ENCODE measurements around the gene FRS3.

FRS3 gene

GRCh38 chr6:41741625-41742490, 37.8 kb downstream of the FRS3 start:
- no peaks in the 10 kb centered on the region for H3K36me3 ChIP-seq (ENCODE audit: control insufficient read depth in 2 of 2, insufficient read depth in 2 of 2, low read length in 2 of 2)
- H3K9me3 ChIP-seq (ENCODE audit: control insufficient read depth in 2 of 2, low read length in 2 of 2), result no peaks in the 10 kb centered on the region
- peak overlapping the region; percentile 31 to 48 for H3K4me3 ChIP-seq (ENCODE audit: low read length in 2 of 2)
- H3K27ac ChIP-seq (ENCODE audit: low read depth in 2 of 2, low read length in 2 of 2), result peak overlapping the region; percentile 93
- no peaks in the 10 kb centered on the region for H3K27me3 ChIP-seq (ENCODE audit: control insufficient read depth in 2 of 2, insufficient read depth in 2 of 2, low read length in 2 of 2)
- H3K4me1 ChIP-seq (ENCODE audit: control insufficient read depth in 2 of 2, insufficient read depth in 2 of 2, low read length in 2 of 2), result peaks cover 20 to 21% of the 10 kb centered on the region in 2 donors
- peak overlapping the region; percentile 56 to 61 for H3K9ac ChIP-seq (ENCODE audit: low read depth in 1 of 2, low read length in 2 of 2)

- Histone ChIP-seq H3K4me1 (ENCODE audit: control insufficient read depth in 2 of 2, insufficient read depth in 2 of 2, low read length in 2 of 2) (peaks cover 24 to 25% of the 10 kb centered on the region in 2 donors), H3K4me3 (ENCODE audit: low read length in 2 of 2) (no peak overlapping the region), H3K27ac (ENCODE audit: low read depth in 2 of 2, low read length in 2 of 2) (peak overlapping the region; percentile 93), H3K9me3 (ENCODE audit: control insufficient read depth in 2 of 2, low read length in 2 of 2) (no peaks in the 10 kb centered on the region), H3K36me3 (ENCODE audit: control insufficient read depth in 2 of 2, insufficient read depth in 2 of 2, low read length in 2 of 2) (no peaks in the 10 kb centered on the region), H3K27me3 (ENCODE audit: control insufficient read depth in 2 of 2, insufficient read depth in 2 of 2, low read length in 2 of 2) (no peaks in the 10 kb centered on the region), H3K9ac (ENCODE audit: low read depth in 1 of 2, low read length in 2 of 2) (peak overlapping the region in 1 of 2 donors; percentile 51)
Measured at GRCh38 chr6:41740366-41741162, 39.1 kb downstream of the FRS3 start.

GRCh38 chr6:41739041-41739440, 40.7 kb downstream of the FRS3 start:
- Histone ChIP-seq H3K36me3 (ENCODE audit: control insufficient read depth in 2 of 2, insufficient read depth in 2 of 2, low read length in 2 of 2) (no peaks in the 10 kb centered on the region), H3K9me3 (ENCODE audit: control insufficient read depth in 2 of 2, low read length in 2 of 2) (no peaks in the 10 kb centered on the region), H3K4me1 (ENCODE audit: control insufficient read depth in 2 of 2, insufficient read depth in 2 of 2, low read length in 2 of 2) (peaks cover 24 to 25% of the 10 kb centered on the region in 2 donors), H3K27ac (ENCODE audit: low read depth in 2 of 2, low read length in 2 of 2) (no peak overlapping the region), H3K4me3 (ENCODE audit: low read length in 2 of 2) (no peak overlapping the region), H3K27me3 (ENCODE audit: control insufficient read depth in 2 of 2, insufficient read depth in 2 of 2, low read length in 2 of 2) (no peaks in the 10 kb centered on the region), H3K9ac (ENCODE audit: low read depth in 1 of 2, low read length in 2 of 2) (no peak overlapping the region)

GRCh38 chr6:41737591-41738130, 42.0 kb downstream of the FRS3 start:
- Histone ChIP-seq H3K9ac (ENCODE audit: low read depth in 1 of 2, low read length in 2 of 2) (no peak overlapping the region), H3K4me3 (ENCODE audit: low read length in 2 of 2) (no peak overlapping the region), H3K4me1 (ENCODE audit: control insufficient read depth in 2 of 2, insufficient read depth in 2 of 2, low read length in 2 of 2) (peaks cover 38 to 39% of the 10 kb centered on the region in 2 donors), H3K36me3 (ENCODE audit: control insufficient read depth in 2 of 2, insufficient read depth in 2 of 2, low read length in 2 of 2) (no peaks in the 10 kb centered on the region), H3K27ac (ENCODE audit: low read depth in 2 of 2, low read length in 2 of 2) (no peak overlapping the region), H3K27me3 (ENCODE audit: control insufficient read depth in 2 of 2, insufficient read depth in 2 of 2, low read length in 2 of 2) (no peaks in the 10 kb centered on the region), H3K9me3 (ENCODE audit: control insufficient read depth in 2 of 2, low read length in 2 of 2) (no peaks in the 10 kb centered on the region)

GRCh38 chr6:41736800-41737555, 42.7 kb downstream of the FRS3 start:
- no peaks in the 10 kb centered on the region for H3K36me3 ChIP-seq (ENCODE audit: control insufficient read depth in 2 of 2, insufficient read depth in 2 of 2, low read length in 2 of 2)
- H3K9me3 ChIP-seq (ENCODE audit: control insufficient read depth in 2 of 2, low read length in 2 of 2), result no peaks in the 10 kb centered on the region
- H3K4me1 ChIP-seq (ENCODE audit: control insufficient read depth in 2 of 2, insufficient read depth in 2 of 2, low read length in 2 of 2), result peaks cover 35 to 38% of the 10 kb centered on the region in 2 donors
- H3K4me3 ChIP-seq (ENCODE audit: low read length in 2 of 2), result no peak overlapping the region
- no peak overlapping the region for H3K27ac ChIP-seq (ENCODE audit: low read depth in 2 of 2, low read length in 2 of 2)
- no peaks in the 10 kb centered on the region for H3K27me3 ChIP-seq (ENCODE audit: control insufficient read depth in 2 of 2, insufficient read depth in 2 of 2, low read length in 2 of 2)
- H3K9ac ChIP-seq (ENCODE audit: low read depth in 1 of 2, low read length in 2 of 2), result no peak overlapping the region

- no peaks in the 10 kb centered on the region for H3K36me3 ChIP-seq (ENCODE audit: control insufficient read depth in 2 of 2, insufficient read depth in 2 of 2, low read length in 2 of 2)
- H3K9me3 ChIP-seq (ENCODE audit: control insufficient read depth in 2 of 2, low read length in 2 of 2), result no peaks in the 10 kb centered on the region
- H3K27me3 ChIP-seq (ENCODE audit: control insufficient read depth in 2 of 2, insufficient read depth in 2 of 2, low read length in 2 of 2), result no peaks in the 10 kb centered on the region
- H3K27ac ChIP-seq (ENCODE audit: low read depth in 2 of 2, low read length in 2 of 2), result peak overlapping the region in 1 of 2 donors; percentile 49
- H3K4me1 ChIP-seq (ENCODE audit: control insufficient read depth in 2 of 2, insufficient read depth in 2 of 2, low read length in 2 of 2), result peaks cover 28 to 34% of the 10 kb centered on the region in 2 donors
- H3K4me3 ChIP-seq (ENCODE audit: low read length in 2 of 2), result peak overlapping the region in 1 of 2 donors; percentile 34
- no peak overlapping the region for H3K9ac ChIP-seq (ENCODE audit: low read depth in 1 of 2, low read length in 2 of 2)
Measured at GRCh38 chr6:41736186-41736733, 43.4 kb downstream of the FRS3 start.

- H3K9ac ChIP-seq (ENCODE audit: low read depth in 1 of 2, low read length in 2 of 2), result peak within 1 kb of the TSS; percentile 76 to 96
- peaks cover 23 to 34% of the 10 kb centered on the region in 2 donors for H3K4me1 ChIP-seq (ENCODE audit: control insufficient read depth in 2 of 2, insufficient read depth in 2 of 2, low read length in 2 of 2)
- peak within 1 kb of the TSS; percentile 93 to 94 for H3K27ac ChIP-seq (ENCODE audit: low read depth in 2 of 2, low read length in 2 of 2)
- no peaks in the 10 kb centered on the region for H3K9me3 ChIP-seq (ENCODE audit: control insufficient read depth in 2 of 2, low read length in 2 of 2)
- no peaks in the 10 kb centered on the region for H3K36me3 ChIP-seq (ENCODE audit: control insufficient read depth in 2 of 2, insufficient read depth in 2 of 2, low read length in 2 of 2)
- H3K27me3 ChIP-seq (ENCODE audit: control insufficient read depth in 2 of 2, insufficient read depth in 2 of 2, low read length in 2 of 2), result no peaks in the 10 kb centered on the region
- H3K4me3 ChIP-seq (ENCODE audit: low read length in 2 of 2), result peak within 1 kb of the TSS; percentile 78 to 82
Measured at GRCh38 chr6:41735427-41736185, 44.1 kb downstream of the FRS3 start, which contains the start of gene TFEB. Gene TFEB, minus strand, starts transcription at chr6:41735608. Its CDS starts 44,395 bp downstream, at chr6:41691213.

- Histone ChIP-seq H3K4me3 (ENCODE audit: low read length in 2 of 2) (peak overlapping the region; percentile 78 to 82), H3K9me3 (ENCODE audit: control insufficient read depth in 2 of 2, low read length in 2 of 2) (no peaks in the 10 kb centered on the region), H3K27me3 (ENCODE audit: control insufficient read depth in 2 of 2, insufficient read depth in 2 of 2, low read length in 2 of 2) (no peaks in the 10 kb centered on the region), H3K9ac (ENCODE audit: low read depth in 1 of 2, low read length in 2 of 2) (peak overlapping the region; percentile 76 to 96), H3K4me1 (ENCODE audit: control insufficient read depth in 2 of 2, insufficient read depth in 2 of 2, low read length in 2 of 2) (peaks cover 23 to 31% of the 10 kb centered on the region in 2 donors), H3K27ac (ENCODE audit: low read depth in 2 of 2, low read length in 2 of 2) (peak overlapping the region; percentile 93 to 94), H3K36me3 (ENCODE audit: control insufficient read depth in 2 of 2, insufficient read depth in 2 of 2, low read length in 2 of 2) (peaks cover 0 to 3% of the 10 kb centered on the region in 2 donors)
Measured at GRCh38 chr6:41734666-41735426, 44.9 kb downstream of the FRS3 start.

Data from mucosa of rectum (tissue), 2 donors.